Left ventricle myocardium inferior (tissue), 1 donor: ENCODE data around the gene SNRK. TPM values are rescaled to one million over a fixed set of nuclear protein-coding genes. Genes with fewer than 3 reads are reported as not detected.
A peak's percentile ranks its signal among the peaks of the same experiment; 100 is the strongest.

Experiments
- DNase-seq: peaks from one replicate; pipeline ENCODE4 v3.0.0-alpha.2; 2020
- H3K27ac ChIP-seq: fragments of 200-600 bp; replicated peaks from 2 replicates; pipeline ENCODE4 v1.8.0; 2021
- H3K27me3 ChIP-seq: fragments of 200-600 bp; 2 replicates; pipeline ENCODE4 v1.8.0; 2021; ENCODE audit warnings: low read depth
- H3K36me3 ChIP-seq: fragments of 200-600 bp; 2 replicates; pipeline ENCODE4 v1.8.0; 2021
- H3K4me1 ChIP-seq: fragments of 200-600 bp; 2 replicates; pipeline ENCODE4 v1.8.0; 2021
- H3K4me3 ChIP-seq: fragments of 200-600 bp; 2 replicates; pipeline ENCODE4 v1.8.0; 2021; ENCODE audit warnings: mild to moderate bottlenecking, moderate library complexity
- H3K9me3 ChIP-seq: fragments of 200-600 bp; replicated peaks from 2 replicates; pipeline ENCODE4 v1.8.0; 2021
- CTCF ChIP-seq: fragments of 200-600 bp; IDR thresholded peaks from 2 replicates; pipeline ENCODE4 v1.8.0; 2021; ENCODE audit warnings: antibody characterized with exemption, mild to moderate bottlenecking, borderline replicate concordance
- intact Hi-C: fragments of 100-400 bp; cut with micrococcal nuclease; formaldehyde crosslinking; loops from one replicate; pipeline ENCODE4 v1.11.0; 2022
- total RNA-seq: library from RNA; stranded (reverse); fragmentation: NEBNext Ultra II Directional; extraction: Animal tissue kit (Norgen Biotek cat#: 25700); gene quantifications from one replicate; pipeline ENCODE4 v1.2.1, GENCODE V29; 2021
- donor health status: DM: no; HTN: yes; CAD: no; lungs with severe emphysema.

The SNRK gene
- total RNA-seq, 1 donor from 2014 or later, result 23.1 TPM

GRCh38 chr3:43246976-43247375 lies 39.4 kb upstream of the SNRK start:
- peaks cover 52% of the 10 kb centered on the region for H3K4me1 ChIP-seq
- no peaks in the 10 kb centered on the region for H3K27me3 ChIP-seq
- H3K9me3 ChIP-seq, result peaks cover 9% of the 10 kb centered on the region
- H3K27ac ChIP-seq, result peak overlapping the region; percentile 78
- intact Hi-C loops, result no loop called here
- no peak overlapping the region for H3K4me3 ChIP-seq
- no peak for TF ChIP-seq CTCF
- H3K36me3 ChIP-seq, result no peaks in the 10 kb centered on the region
- DNase-seq, result no peak

DNA sequence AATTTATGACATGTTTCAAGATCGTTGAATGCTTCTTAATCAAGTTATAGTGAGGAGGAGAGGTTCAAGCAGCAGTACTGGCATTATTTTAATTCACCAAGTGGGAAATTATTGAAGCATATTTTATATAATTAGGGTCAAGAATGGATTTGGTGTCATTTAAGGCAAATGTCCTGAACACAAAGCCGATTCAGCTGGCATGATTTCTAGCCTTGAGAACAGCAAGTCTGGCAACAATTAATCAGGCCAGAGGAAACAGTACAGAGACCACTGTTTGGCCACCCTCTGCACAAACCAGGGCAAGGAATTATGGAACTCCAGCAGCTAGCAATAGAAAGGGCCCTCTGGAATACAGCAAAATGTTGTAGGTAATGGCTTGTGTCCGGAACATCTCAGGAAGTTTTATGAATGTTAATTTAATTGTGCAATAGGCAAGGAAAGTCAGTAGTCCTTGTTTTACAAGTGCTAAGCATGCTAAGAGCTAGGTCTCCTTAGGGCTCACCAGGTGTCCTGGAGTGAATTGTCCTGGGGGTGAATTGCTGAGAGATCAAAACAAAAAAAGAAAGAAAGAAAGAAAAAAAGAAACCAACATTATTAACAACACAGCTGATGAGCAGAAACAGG lies 38.7 kb upstream of the SNRK start:
- H3K4me1 ChIP-seq, result peaks cover 52% of the 10 kb centered on the region
- intact Hi-C loops, result no loop called here
- no peak for TF ChIP-seq CTCF

DNA sequence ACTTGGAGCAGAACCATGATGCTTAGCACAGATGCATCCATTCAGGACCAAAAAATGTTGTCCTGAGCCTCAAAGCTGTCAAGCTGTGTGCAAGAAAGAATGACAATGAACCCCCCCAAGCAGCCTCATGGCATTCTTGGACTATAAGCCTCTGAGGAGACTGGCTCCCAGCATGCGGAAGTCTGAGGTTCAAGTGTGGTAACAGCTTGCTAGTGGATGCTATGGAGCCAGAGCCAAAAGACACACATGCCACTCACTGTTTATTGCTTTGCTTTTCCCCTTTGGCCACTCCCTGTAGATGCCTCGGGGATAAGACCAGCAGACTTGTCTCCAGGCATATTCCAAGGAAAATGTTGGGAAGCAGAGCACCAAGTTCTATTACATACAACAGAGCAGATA lies 38.2 kb upstream of the SNRK start:
- Histone ChIP-seq H3K27me3 (no peaks in the 10 kb centered on the region), H3K4me1 (peaks cover 52% of the 10 kb centered on the region), H3K27ac (peak overlapping the region; percentile 78), H3K4me3 (no peak overlapping the region), H3K36me3 (no peaks in the 10 kb centered on the region), H3K9me3 (no peaks in the 10 kb centered on the region)
- TF ChIP-seq CTCF, result no peak
- intact Hi-C loops, result no loop called here
- DNase-seq, result no peak

More for the DNA sequence above, 38.7 kb upstream of the SNRK start:
- Histone ChIP-seq H3K27ac (peak overlapping the region; percentile 78), H3K36me3 (no peaks in the 10 kb centered on the region), H3K9me3 (peaks cover 3% of the 10 kb centered on the region), H3K27me3 (no peaks in the 10 kb centered on the region), H3K4me3 (no peak overlapping the region)
- no peak for DNase-seq

DNA sequence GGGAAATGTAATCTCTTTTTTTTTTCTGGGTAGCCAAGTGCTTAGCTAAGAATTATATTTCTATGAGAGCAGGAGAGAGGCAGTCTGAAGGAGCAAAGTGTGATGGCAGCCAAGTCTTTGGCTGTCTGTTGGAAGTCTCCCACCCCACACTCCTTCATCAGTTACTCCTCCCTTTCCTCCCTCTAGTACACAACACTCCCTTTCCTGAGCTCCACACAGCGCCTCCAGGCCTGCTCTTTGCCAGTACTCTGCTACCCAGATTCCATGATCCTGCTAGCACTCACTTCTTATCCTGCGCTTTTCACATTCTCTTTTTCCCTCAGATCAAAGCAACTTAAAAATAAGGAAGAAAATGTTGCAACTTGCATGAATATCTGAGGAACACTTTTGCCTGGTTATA lies 37.4 kb upstream of the SNRK start:
- intact Hi-C loops, result no loop called here
- Histone ChIP-seq H3K36me3 (no peaks in the 10 kb centered on the region), H3K27me3 (no peaks in the 10 kb centered on the region), H3K4me1 (peaks cover 52% of the 10 kb centered on the region), H3K9me3 (no peaks in the 10 kb centered on the region), H3K27ac (peak overlapping the region; percentile 78), H3K4me3 (no peak overlapping the region)
- TF ChIP-seq CTCF, result no peak
- DNase-seq, result no peak

GRCh38 chr3:43249405-43249804 lies 36.9 kb upstream of the SNRK start:
- TF ChIP-seq CTCF, result no peak
- Histone ChIP-seq H3K4me3 (no peak overlapping the region), H3K9me3 (no peaks in the 10 kb centered on the region), H3K36me3 (no peaks in the 10 kb centered on the region), H3K27me3 (no peaks in the 10 kb centered on the region), H3K27ac (peak overlapping the region; percentile 78), H3K4me1 (peaks cover 50% of the 10 kb centered on the region)
- no peak for DNase-seq
- intact Hi-C loops, result no loop called here
